Keratinocyte (primary cell): Measurements from ENCODE around the gene DMD. TPM values are rescaled to one million over a fixed set of nuclear protein-coding genes. Genes with fewer than 3 reads are reported as not detected.

ENCODE experiments used
- DNase-seq: peaks from one replicate; pipeline ENCODE4 v3.0.0-alpha.2; 2011; ENCODE audit warnings: low read depth, missing footprints, low spot score
- FAIRE-seq: peaks from 2 replicates; lab custom pipeline; 2011; peaks lifted over from hg19 to GRCh38; lab: Jason Lieb, UNC
- H2AFZ ChIP-seq: 2 replicates; pipeline ENCODE4 v1.6.0; 2012; ENCODE audit warnings: low read length, control low read depth, inconsistent platforms; ENCODE audit not compliant: control insufficient read depth
- H3K27ac ChIP-seq: 2 replicates; pipeline ENCODE4 v1.5.1; 2011; ENCODE audit warnings: low read length; ENCODE audit not compliant: control insufficient read depth, insufficient read depth
- H3K27me3 ChIP-seq: 3 replicates; pipeline ENCODE4 v1.6.0; 2011; ENCODE audit warnings: low read length; ENCODE audit not compliant: control insufficient read depth, insufficient read depth; ENCODE audit errors: extremely low read depth
- H3K36me3 ChIP-seq, 2 experiments: 2 replicates in 1 of 2; 3 replicates in 1 of 2; pipeline ENCODE4 v1.5.1; 2011; ENCODE audit warnings: low read length in 2 of 2, mild to moderate bottlenecking in 1 of 2; ENCODE audit not compliant: control insufficient read depth in 2 of 2, insufficient read depth in 2 of 2; ENCODE audit errors: extremely low read depth in 1 of 2
- H3K4me1 ChIP-seq: 3 replicates; pipeline ENCODE4 v1.5.1; 2011; ENCODE audit warnings: low read length; ENCODE audit not compliant: control insufficient read depth, insufficient read depth; ENCODE audit errors: extremely low read depth
- H3K4me2 ChIP-seq: 3 replicates; pipeline ENCODE4 v1.6.0; 2011; ENCODE audit warnings: low read depth, low read length; ENCODE audit not compliant: control insufficient read depth, insufficient read depth; ENCODE audit errors: extremely low read depth
- H3K4me3 ChIP-seq, 3 experiments: fragments of 200-600 bp in 1 of 3; sonication (generic) in 1 of 3; 2 replicates in 2 of 3; 3 replicates in 1 of 3; pipeline ENCODE4 v1.5.1; 2011 to 2016; ENCODE audit warnings: low read length in 3 of 3, mild to moderate bottlenecking in 3 of 3, control low read depth in 2 of 3, inconsistent platforms in 1 of 3, low read depth in 1 of 3, mixed read lengths in 1 of 3, mixed run types in 1 of 3, moderate library complexity in 1 of 3; ENCODE audit not compliant: control insufficient read depth in 2 of 3, insufficient read depth in 2 of 3; ENCODE audit errors: extremely low read depth in 1 of 3
- H3K79me2 ChIP-seq: 2 replicates; pipeline ENCODE4 v1.6.0; 2012; ENCODE audit warnings: low read length; ENCODE audit not compliant: control insufficient read depth, insufficient read depth
- H3K9ac ChIP-seq: 3 replicates; pipeline ENCODE4 v1.6.0; 2011; ENCODE audit warnings: low read length; ENCODE audit not compliant: control insufficient read depth, insufficient read depth; ENCODE audit errors: extremely low read depth
- H3K9me1 ChIP-seq: 3 replicates; pipeline ENCODE4 v1.6.0; 2011; ENCODE audit warnings: low read length; ENCODE audit not compliant: control insufficient read depth, insufficient read depth; ENCODE audit errors: extremely low read depth
- H3K9me3 ChIP-seq: 2 replicates; pipeline ENCODE4 v1.5.1; 2012; ENCODE audit warnings: low read depth, low read length; ENCODE audit not compliant: control insufficient read depth
- H4K20me1 ChIP-seq: 3 replicates; pipeline ENCODE4 v1.6.0; 2011; ENCODE audit warnings: low read length; ENCODE audit not compliant: control insufficient read depth, insufficient read depth; ENCODE audit errors: extremely low read depth
- CTCF ChIP-seq, 3 experiments: IDR thresholded peaks in 1 of 3; conservative IDR thresholded peaks in 1 of 3; optimal IDR thresholded peaks in 1 of 3; 2 replicates in 2 of 3; 3 replicates in 1 of 3; pipeline versions ENCODE3 to v1.5.1; 2011; ENCODE audit warnings: low read length in 3 of 3, mild to moderate bottlenecking in 3 of 3, moderate library complexity in 2 of 3, control low read depth in 1 of 3, inconsistent platforms in 1 of 3; ENCODE audit not compliant: insufficient read depth in 2 of 3; ENCODE audit errors: extremely low read depth in 1 of 3
- EZH2 ChIP-seq: IDR thresholded peaks from one replicate; pipeline ENCODE4 v1.6.1; 2012; ENCODE audit warnings: inconsistent platforms, mild to moderate bottlenecking, low read length, moderate library complexity
- dilution Hi-C: fragments of 300-500 bp; cut with MboI; formaldehyde crosslinking; loops from one replicate; pipeline ENCODE4 v1.7.0; 2020; ENCODE audit warnings: low sequenced_read_pairs; ENCODE audit not compliant: extremely low pct_ligation_motif_present
- polyA plus RNA-seq, 5 experiments: library from polyadenylated mRNA; depleted of rRNA in 3 of 5; stranded (reverse) in 3 of 5; stranded (forward) in 1 of 5; unstranded in 1 of 5; fragments of >200 nt; gene quantifications; 1 replicate in 1 of 5; 2 replicates in 3 of 5; 3 replicates in 1 of 5; pipeline versions ENCODE4 v1.2.1 to v1.2.3, GENCODE V29; 2011 to 2012; ENCODE audit warnings: missing spikeins in 2 of 5, low read depth in 1 of 5, low replicate concordance in 1 of 5

DMD gene
- polyA plus RNA-seq, 1 donor (not counting 4 experiments of a cell fraction or from before 2014, with no cell fraction given) = 8.9 TPM

- H3K9me1 ChIP-seq = no peaks in the 10 kb centered on the region
- no peaks in the 10 kb centered on the region for H3K27me3 ChIP-seq
- no peak overlapping the region for H3K9ac ChIP-seq
- no peaks in the 10 kb centered on the region for H3K4me1 ChIP-seq
- no peaks in the 10 kb centered on the region for H3K9me3 ChIP-seq
- no peaks in the 10 kb centered on the region for H3K79me2 ChIP-seq
- DNase-seq (no peak), FAIRE-seq (no peak)
- dilution Hi-C loops = no loop called here
- no peak overlapping the region for H3K4me3 ChIP-seq
- H4K20me1 ChIP-seq = no peaks in the 10 kb centered on the region
- H3K4me2 ChIP-seq = no peak overlapping the region
- H2AFZ ChIP-seq = no peak overlapping the region
- no peak overlapping the region for H3K27ac ChIP-seq
- H3K36me3 ChIP-seq = no peaks in the 10 kb centered on the region
- TF ChIP-seq EZH2 (no peak), CTCF (optimal IDR thresholded peaks at IDR 0.05 in 1 of 3, IDR thresholded peaks at IDR 0.05 in 1 of 3, conservative IDR thresholded peaks at IDR 0.05 in 1 of 3; ENCODE audit: extremely low read depth in 1 of 3, insufficient read depth in 2 of 3, low read length in 3 of 3) (no peak)
Measured at GRCh38 chrX:31711166-31711565, 1500.2 kb downstream of the DMD start.

- no peak for DNase-seq
- Histone ChIP-seq H3K4me3 (no peak overlapping the region), H2AFZ (no peak overlapping the region), H3K9ac (no peak overlapping the region), H3K9me1 (no peaks in the 10 kb centered on the region), H4K20me1 (no peaks in the 10 kb centered on the region), H3K4me1 (no peaks in the 10 kb centered on the region), H3K27ac (no peak overlapping the region), H3K4me2 (no peak overlapping the region), H3K27me3 (no peaks in the 10 kb centered on the region), H3K9me3 (no peaks in the 10 kb centered on the region), H3K36me3 (no peaks in the 10 kb centered on the region), H3K79me2 (no peaks in the 10 kb centered on the region)
- no peak for TF ChIP-seq EZH2
- TF ChIP-seq CTCF (optimal IDR thresholded peaks at IDR 0.05 in 1 of 3, IDR thresholded peaks at IDR 0.05 in 1 of 3, conservative IDR thresholded peaks at IDR 0.05 in 1 of 3; ENCODE audit: extremely low read depth in 1 of 3, insufficient read depth in 2 of 3, low read length in 3 of 3) = no peak
- FAIRE-seq = no peak
- dilution Hi-C loops = no loop called here
Measured at GRCh38 chrX:31708116-31708515, 1503.2 kb downstream of the DMD start.
